ENCODE results near the gene DLEU7. TPM values are rescaled to one million over a fixed set of nuclear protein-coding genes. Genes with fewer than 3 reads are reported as not detected.

DLEU7 gene
- total and polyA plus RNA-seq, 3 donors from 2014 or later, result 0.47 to 0.81 (median 0.71) TPM

DNA sequence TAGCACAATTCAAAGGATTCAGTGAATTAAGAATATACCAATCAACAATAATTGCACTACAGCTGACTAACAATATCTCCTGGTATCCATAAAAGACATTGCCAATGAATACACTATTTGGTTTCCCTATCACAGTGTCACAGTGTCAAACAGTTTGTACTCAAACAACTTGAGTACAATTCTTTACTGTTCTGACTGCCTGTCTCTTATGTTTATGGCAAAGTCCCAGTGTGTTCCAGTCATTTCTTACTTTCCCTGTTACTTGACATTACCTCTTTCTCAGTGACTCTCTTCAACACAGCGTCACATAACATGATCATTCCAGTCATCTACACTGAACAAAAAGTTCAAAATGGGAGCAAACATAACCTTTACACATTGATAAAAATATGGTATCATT is 44.9 kb upstream of the DLEU7 start:
- TF ChIP-seq CTCF (IDR thresholded peaks at IDR 0.05) (no peak), POLR2A (IDR thresholded peaks at IDR 0.05) (no peak)
- Histone ChIP-seq H3K4me1 (no peaks in the 10 kb centered on the region), H3K4me3 (no peak overlapping the region), H3K27ac (no peak overlapping the region), H3K27me3 (no peaks in the 10 kb centered on the region), H3K36me3 (ENCODE audit: low read depth, missing control alignments) (no peaks in the 10 kb centered on the region), H3K9me3 (no peaks in the 10 kb centered on the region)
- DNase-seq, result no peak
- WGBS, 2 donors, result 44 to 96% methylated on average over 1 of the region's 1 CpG
- intact Hi-C loops (cut with DNase I; ENCODE audit: low total_unique reads), result no loop called here

- Histone ChIP-seq H3K9me3 (no peaks in the 10 kb centered on the region), H3K27me3 (no peaks in the 10 kb centered on the region), H3K4me1 (no peaks in the 10 kb centered on the region), H3K36me3 (ENCODE audit: low read depth, missing control alignments) (no peaks in the 10 kb centered on the region), H3K4me3 (no peak overlapping the region), H3K27ac (no peak overlapping the region)
- intact Hi-C loops (cut with DNase I; ENCODE audit: low total_unique reads), result no loop called here
- TF ChIP-seq CTCF (IDR thresholded peaks at IDR 0.05) (no peak), POLR2A (IDR thresholded peaks at IDR 0.05) (no peak)
- no peak for DNase-seq
- 82% methylated on average over 7 of the region's 7 CpGs for WGBS, 2 donors
Observed at GRCh38 chr13:50887151-50887550, 43.7 kb upstream of the DLEU7 start.

DNA sequence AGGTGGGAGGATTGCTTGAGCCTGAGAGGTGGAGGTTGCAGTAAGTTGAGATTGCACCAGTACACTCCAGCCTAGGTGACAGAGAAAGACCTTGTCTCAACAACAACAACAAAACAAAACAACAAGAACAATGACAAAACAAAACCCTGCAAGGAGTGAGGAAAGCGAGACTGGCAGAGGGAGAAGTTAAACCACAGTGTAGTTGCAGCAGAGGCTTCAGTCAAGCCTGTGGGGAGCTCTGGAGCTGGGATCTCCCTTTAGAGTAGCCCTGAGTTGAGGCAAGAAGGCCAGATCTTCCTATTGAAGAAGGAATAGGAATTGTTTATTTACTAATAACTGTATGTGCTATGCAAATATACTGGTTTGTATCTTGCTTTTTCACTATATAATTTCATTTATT is 40.8 kb upstream of the DLEU7 start:
- Histone ChIP-seq H3K9me3 (no peaks in the 10 kb centered on the region), H3K27ac (no peak overlapping the region), H3K4me3 (no peak overlapping the region), H3K36me3 (ENCODE audit: low read depth, missing control alignments) (no peaks in the 10 kb centered on the region), H3K27me3 (no peaks in the 10 kb centered on the region), H3K4me1 (no peaks in the 10 kb centered on the region)
- 90 to 96% methylated on average over 1 of the region's 1 CpG for WGBS, 2 donors
- DNase-seq, result no peak
- intact Hi-C loops (cut with DNase I; ENCODE audit: low total_unique reads), result no loop called here
- TF ChIP-seq CTCF (IDR thresholded peaks at IDR 0.05), result no peak

DNA sequence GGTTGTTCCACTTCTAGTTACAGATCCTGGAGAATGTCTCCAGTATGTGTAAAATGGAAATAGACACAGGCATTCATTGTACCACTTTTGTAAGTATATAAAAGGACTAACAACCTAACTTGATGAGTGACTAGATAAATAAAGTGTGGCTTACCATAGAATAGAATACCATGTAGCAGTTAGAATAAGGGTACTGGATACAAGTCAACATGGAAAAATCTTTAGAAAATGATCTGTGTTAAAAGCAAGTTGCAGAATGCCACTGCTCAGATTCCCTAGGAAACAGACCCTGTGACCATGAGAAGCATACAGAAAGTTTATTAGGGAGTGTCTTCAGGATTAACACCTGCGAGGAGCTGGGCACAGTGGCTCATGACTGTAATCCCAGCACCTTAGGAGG is 40.2 kb upstream of the DLEU7 start:
- TF ChIP-seq CTCF (IDR thresholded peaks at IDR 0.05) (no peak), POLR2A (IDR thresholded peaks at IDR 0.05) (no peak)
- H3K27ac ChIP-seq, result no peak overlapping the region
- no peak overlapping the region for H3K4me3 ChIP-seq
- H3K36me3 ChIP-seq (ENCODE audit: low read depth, missing control alignments), result no peaks in the 10 kb centered on the region
- H3K4me1 ChIP-seq, result no peaks in the 10 kb centered on the region
- no peaks in the 10 kb centered on the region for H3K9me3 ChIP-seq
- intact Hi-C loops (cut with DNase I; ENCODE audit: low total_unique reads), result no loop called here
- H3K27me3 ChIP-seq, result no peaks in the 10 kb centered on the region
- no peak for DNase-seq
- WGBS, 2 donors, result 76 to 100% methylated on average over 1 of the region's 1 CpG

GRCh38 chr13:50882816-50883435 is 39.4 kb upstream of the DLEU7 start:
- TF ChIP-seq CTCF (IDR thresholded peaks at IDR 0.05), result no peak
- no peak overlapping the region for H3K4me3 ChIP-seq
- H3K9me3 ChIP-seq, result no peaks in the 10 kb centered on the region
- no peaks in the 10 kb centered on the region for H3K27me3 ChIP-seq
- no peak for DNase-seq
- intact Hi-C loops (cut with DNase I; ENCODE audit: low total_unique reads), result no loop called here
- no peaks in the 10 kb centered on the region for H3K36me3 ChIP-seq (ENCODE audit: low read depth, missing control alignments)
- H3K4me1 ChIP-seq, result no peaks in the 10 kb centered on the region
- WGBS, 2 donors, result 83 to 93% methylated on average over 5 of the region's 5 CpGs
- no peak overlapping the region for H3K27ac ChIP-seq

Data from testis (tissue), 3 donors.